ENCODE data around the gene SPATS1. TPM values are rescaled to one million over a fixed set of nuclear protein-coding genes. Genes with fewer than 3 reads are reported as not detected.

The SPATS1 gene
- total and polyA plus RNA-seq, 9 donors, result 0.25 to 1.4 (median 0.28) TPM; not detected in 6

GRCh38 chr6:44338228-44339122, 4.0 kb upstream of the SPATS1 start:
- Histone ChIP-seq H3K27ac (no peak overlapping the region), H3K4me1 (ENCODE audit: insufficient read depth) (peaks cover 3% of the 10 kb centered on the region), H3K27me3 (no peaks in the 10 kb centered on the region), H3K4me3 (no peak overlapping the region), H3K9me3 (no peaks in the 10 kb centered on the region), H3K36me3 (no peaks in the 10 kb centered on the region)
- intact Hi-C loops (cut with DNase I), result loop anchor here in 2 of 4 donors (10.0 kb wide), 3 partner anchors 164 to 244 kb away; no protein-coding TSS in a partner anchor
- TF ChIP-seq EP300 (IDR thresholded peaks at IDR 0.05) (no peak), CTCF (IDR thresholded peaks at IDR 0.05) (peak; percentile 29 to 38 (median 37))
- peak; percentile 14 to 53 (median 49) for DNase-seq
- WGBS, 3 donors, result 3 to 6% (median 4%) methylated on average over 11 of the region's 11 CpGs

- no peaks in the 10 kb centered on the region for H3K36me3 ChIP-seq
- intact Hi-C loops (cut with DNase I), result loop anchor here in 2 of 4 donors (10.0 kb wide), 3 partner anchors 164 to 244 kb away; no protein-coding TSS in a partner anchor
- DNase-seq, result no peak
- no peaks in the 10 kb centered on the region for H3K27me3 ChIP-seq
- 72 to 78% (median 77%) methylated on average over 5 of the region's 5 CpGs for WGBS, 3 donors
- TF ChIP-seq EP300 (IDR thresholded peaks at IDR 0.05) (no peak), CTCF (IDR thresholded peaks at IDR 0.05) (no peak), POLR2A (IDR thresholded peaks at IDR 0.05) (no peak)
- H3K4me3 ChIP-seq, result no peak overlapping the region
- peaks cover 3% of the 10 kb centered on the region for H3K4me1 ChIP-seq (ENCODE audit: insufficient read depth)
- no peak overlapping the region for H3K27ac ChIP-seq
- no peaks in the 10 kb centered on the region for H3K9me3 ChIP-seq
These were observed 3.1 kb upstream of the SPATS1 start for GRCh38 chr6:44339301-44339700.

- Histone ChIP-seq H3K36me3 (no peaks in the 10 kb centered on the region), H3K27me3 (no peaks in the 10 kb centered on the region), H3K4me3 (no peak overlapping the region), H3K9me3 (no peaks in the 10 kb centered on the region), H3K4me1 (ENCODE audit: insufficient read depth) (peaks cover 3% of the 10 kb centered on the region), H3K27ac (no peak overlapping the region)
- TF ChIP-seq CTCF (IDR thresholded peaks at IDR 0.05), result no peak
- TF ChIP-seq POLR2A (IDR thresholded peaks at IDR 0.05), result no peak
- no peak for TF ChIP-seq EP300 (IDR thresholded peaks at IDR 0.05)
- 63 to 76% (median 66%) methylated on average over 7 of the region's 7 CpGs for WGBS, 3 donors
- intact Hi-C loops (cut with DNase I), result loop anchor here in 2 of 4 donors (10.0 kb wide), 3 partner anchors 165 to 245 kb away; no protein-coding TSS in a partner anchor
- DNase-seq, result no peak
These were observed 2.5 kb upstream of the SPATS1 start for GRCh38 chr6:44339763-44340625.

- DNase-seq, result no peak
- no peak overlapping the region for H3K27ac ChIP-seq
- H3K27me3 ChIP-seq, result no peaks in the 10 kb centered on the region
- H3K9me3 ChIP-seq, result no peaks in the 10 kb centered on the region
- H3K36me3 ChIP-seq, result no peaks in the 10 kb centered on the region
- intact Hi-C loops (cut with DNase I), result no loop called here
- TF ChIP-seq CTCF (IDR thresholded peaks at IDR 0.05) (no peak), POLR2A (IDR thresholded peaks at IDR 0.05) (no peak), EP300 (IDR thresholded peaks at IDR 0.05) (no peak)
- WGBS, 3 donors, result 57 to 67% (median 65%) methylated on average over 8 of the region's 8 CpGs
- H3K4me3 ChIP-seq, result no peak overlapping the region
- peaks cover 3% of the 10 kb centered on the region for H3K4me1 ChIP-seq (ENCODE audit: insufficient read depth)
These were observed 1.2 kb upstream of the SPATS1 start for GRCh38 chr6:44341095-44341890.

All from ovary (tissue), 9 donors.